ENCODE measurements around the gene CIC.
"Not testable (repeated sequence)": the region's sequence is repeated elsewhere in the genome, so short reads cannot be mapped to it uniquely, and the experiment has no call there.

CIC gene

GRCh38 chr19:42255766-42256745 is 13.0 kb upstream of the CIC start:
- DNase-seq (ENCODE audit: low read depth): peak; percentile 50

GRCh38 chr19:42257842-42258241 is 11.2 kb upstream of the CIC start:
- DNase-seq (ENCODE audit: low read depth): not testable (repeated sequence)

- no peak for DNase-seq (ENCODE audit: low read depth)
These were observed 7.3 kb upstream of the CIC start for GRCh38 chr19:42261763-42262162.

GRCh38 chr19:42266105-42266504 is 2.9 kb upstream of the CIC start:
- not testable (repeated sequence) for DNase-seq (ENCODE audit: low read depth)

GRCh38 chr19:42266928-42267603 is 2.0 kb upstream of the CIC start:
- DNase-seq (ENCODE audit: low read depth): not testable (repeated sequence)

- DNase-seq (ENCODE audit: low read depth): no peak
These were observed 1.4 kb upstream of the CIC start for GRCh38 chr19:42267644-42268141.

- peak; percentile 99 for DNase-seq (ENCODE audit: low read depth)
These were observed 829 bp upstream of the CIC start for GRCh38 chr19:42268142-42268703.

GRCh38 chr19:42269478-42270345 is 660 bp downstream of the CIC start:
- no peak for DNase-seq (ENCODE audit: low read depth)

- peak; percentile 88 for DNase-seq (ENCODE audit: low read depth)
These were observed 1.4 kb downstream of the CIC start for GRCh38 chr19:42270346-42271044.

- no peak for DNase-seq (ENCODE audit: low read depth)
These were observed 2.0 kb downstream of the CIC start for GRCh38 chr19:42271045-42271419.

- no peak for DNase-seq (ENCODE audit: low read depth)
These were observed 2.9 kb downstream of the CIC start for GRCh38 chr19:42271861-42272534.

- no peak for DNase-seq (ENCODE audit: low read depth)
These were observed 3.5 kb downstream of the CIC start for GRCh38 chr19:42272535-42272897.

- DNase-seq (ENCODE audit: low read depth): no peak
These were observed 3.9 kb downstream of the CIC start for GRCh38 chr19:42272989-42273406.

GRCh38 chr19:42273407-42274064 is 4.5 kb downstream of the CIC start:
- no peak for DNase-seq (ENCODE audit: low read depth)

GRCh38 chr19:42274065-42274682 is 5.1 kb downstream of the CIC start:
- DNase-seq (ENCODE audit: low read depth): no peak

GRCh38 chr19:42275103-42275502 is 6.1 kb downstream of the CIC start:
- no peak for DNase-seq (ENCODE audit: low read depth)

GRCh38 chr19:42275517-42275916 is 6.5 kb downstream of the CIC start:
- DNase-seq (ENCODE audit: low read depth): no peak

- DNase-seq (ENCODE audit: low read depth): no peak
These were observed 7.2 kb downstream of the CIC start for GRCh38 chr19:42276284-42276683.

GRCh38 chr19:42276821-42277220 is 7.8 kb downstream of the CIC start:
- no peak for DNase-seq (ENCODE audit: low read depth)

Measured in fibroblast of gingiva (primary cell).